CD14-positive monocyte (primary cell): ENCODE results near the gene CAMTA1. TPM values are rescaled to one million over a fixed set of nuclear protein-coding genes. Genes with fewer than 3 reads are reported as not detected.

Source experiments
- DNase-seq, 3 donors: peaks; one replicate each; pipeline ENCODE4 v3.0.0-alpha.2; 2011 to 2022
- H2AFZ ChIP-seq: 2 replicates; pipeline ENCODE4 v1.6.0; 2012; ENCODE audit warnings: mild to moderate bottlenecking, low read depth, low read length, inconsistent platforms; ENCODE audit not compliant: insufficient read depth, poor library complexity, severe bottlenecking
- H3K27ac ChIP-seq, 2 donors: 1 replicate in 1 of 2; 2 replicates in 1 of 2; pipeline ENCODE4 v1.5.1; 2012 to 2013; ENCODE audit warnings: low read length in 2 of 2, control low read depth in 1 of 2, inconsistent platforms in 1 of 2, low read depth in 1 of 2, mild to moderate bottlenecking in 1 of 2
- H3K27me3 ChIP-seq, 2 donors: one replicate each; pipeline versions ENCODE4 v1.6.0 to v1.6.1; 2011 to 2013; ENCODE audit warnings: low read length in 2 of 2; ENCODE audit not compliant: control insufficient read depth in 2 of 2, insufficient read depth in 2 of 2
- H3K36me3 ChIP-seq, 2 donors: replicated peaks in 1 of 2; 1 replicate in 1 of 2; 2 replicates in 1 of 2; pipeline versions ENCODE4 v1.5.1 to v1.6.1; 2012 to 2013; ENCODE audit warnings: low read length in 2 of 2, control low read depth in 1 of 2, inconsistent platforms in 1 of 2, mild to moderate bottlenecking in 1 of 2; ENCODE audit not compliant: insufficient read depth in 2 of 2, control insufficient read depth in 1 of 2
- H3K4me1 ChIP-seq, 2 donors: 1 replicate in 1 of 2; 2 replicates in 1 of 2; pipeline versions ENCODE4 v1.5.1 to v1.6.1; 2012 to 2013; ENCODE audit warnings: low read length in 2 of 2, control low read depth in 1 of 2, inconsistent platforms in 1 of 2, mild to moderate bottlenecking in 1 of 2, moderate library complexity in 1 of 2; ENCODE audit not compliant: insufficient read depth in 2 of 2, control insufficient read depth in 1 of 2
- H3K4me2 ChIP-seq: replicated peaks from 2 replicates; pipeline ENCODE3; 2012; ENCODE audit warnings: low read length, moderate library complexity, mild to moderate bottlenecking; ENCODE audit not compliant: poor library complexity, severe bottlenecking; ENCODE audit errors: extremely low read depth
- H3K4me3 ChIP-seq, 3 experiments: fragments of 200-600 bp in 1 of 3; sonication (generic) in 1 of 3; replicated peaks in 1 of 3; 1 replicate in 2 of 3; 2 replicates in 1 of 3; pipeline ENCODE4 v1.5.1; 2011 to 2013; ENCODE audit warnings: low read length in 3 of 3, mild to moderate bottlenecking in 3 of 3, control low read depth in 2 of 3, low read depth in 2 of 3, inconsistent platforms in 1 of 3, moderate library complexity in 1 of 3
- H3K79me2 ChIP-seq: 2 replicates; pipeline ENCODE4 v1.6.0; 2012; ENCODE audit warnings: mild to moderate bottlenecking, control low read depth, inconsistent platforms, low read length, moderate library complexity; ENCODE audit not compliant: insufficient read depth
- H3K9ac ChIP-seq: 2 replicates; pipeline ENCODE4 v1.6.0; 2017; ENCODE audit warnings: low read length, mild to moderate bottlenecking; ENCODE audit not compliant: insufficient read depth, poor library complexity, severe bottlenecking
- H3K9me3 ChIP-seq, 2 donors: replicated peaks in 1 of 2; 1 replicate in 1 of 2; 2 replicates in 1 of 2; pipeline versions ENCODE4 v1.5.1 to v1.6.1; 2012 to 2013; ENCODE audit warnings: low read length in 2 of 2, control low read depth in 1 of 2; ENCODE audit not compliant: control insufficient read depth in 1 of 2, insufficient read depth in 1 of 2
- H4K20me1 ChIP-seq: 2 replicates; pipeline ENCODE4 v1.6.0; 2012; ENCODE audit warnings: mild to moderate bottlenecking, low read length, control low read depth, moderate library complexity; ENCODE audit not compliant: insufficient read depth
- H3K27ac Mint-ChIP-seq, 7 donors: one replicate each; pipeline ENCODE4 v1.8.0; 2020; ENCODE audit warnings: mild to moderate bottlenecking in 7 of 7, mixed read lengths in 7 of 7, moderate library complexity in 6 of 7, inconsistent platforms in 2 of 7
- H3K27me3 Mint-ChIP-seq, 3 donors: one replicate each; pipeline ENCODE4 v1.8.0; 2021 to 2022; ENCODE audit warnings: low read depth in 3 of 3, mild to moderate bottlenecking in 3 of 3, mixed read lengths in 3 of 3, moderate library complexity in 3 of 3, inconsistent platforms in 1 of 3
- H3K36me3 Mint-ChIP-seq, 2 donors: one replicate each; pipeline ENCODE4 v1.8.0; 2020; ENCODE audit warnings: mixed read lengths in 2 of 2, inconsistent platforms in 1 of 2, mild to moderate bottlenecking in 1 of 2
- H3K4me1 Mint-ChIP-seq: one replicate; pipeline ENCODE4 v1.8.0; 2020; ENCODE audit warnings: mild to moderate bottlenecking, mixed read lengths
- H3K4me3 Mint-ChIP-seq, 2 donors: one replicate each; pipeline ENCODE4 v1.8.0; 2020; ENCODE audit warnings: mild to moderate bottlenecking in 2 of 2, mixed read lengths in 2 of 2, moderate library complexity in 1 of 2
- H3K9me3 Mint-ChIP-seq, 7 donors: one replicate each; pipeline ENCODE4 v1.8.0; 2020 to 2022; ENCODE audit warnings: mixed read lengths in 7 of 7, mild to moderate bottlenecking in 6 of 7, moderate library complexity in 6 of 7, inconsistent platforms in 2 of 7
- CTCF ChIP-seq: fragments of 200-600 bp; IDR thresholded peaks from one replicate; pipeline ENCODE4 v1.8.0; 2022; ENCODE audit warnings: antibody characterized with exemption, mild to moderate bottlenecking
- WGBS: methylation state at CpG from one replicate; pipeline ENCODE4 v1.1.5; 2013; ENCODE audit warnings: missing lambda C conversion rate; ENCODE audit not compliant: insufficient coverage; 5-methylcytosine and 5-hydroxymethylcytosine counted together
- intact Hi-C, 2 donors: fragments of 100-400 bp; cut with micrococcal nuclease; formaldehyde crosslinking; loops; one replicate each; pipeline versions ENCODE4 v1.15.0 to v1.15.1; 2023
- polyA plus RNA-seq, 3 donors: library from polyadenylated mRNA; depleted of rRNA in 1 of 3; unstranded in 2 of 3; stranded (reverse) in 1 of 3; fragments of 300-500 nt in 2 of 3; fragments of >200 nt in 1 of 3; fragmentation: Illumina TruSeq in 2 of 3; gene quantifications; 1 replicate in 2 of 3; 2 replicates in 1 of 3; pipeline ENCODE4 v1.2.3, GENCODE V29; 2012 to 2021

The CAMTA1 gene
- polyA plus RNA-seq, 3 donors: 52.0 to 89.6 (median 78.3) TPM

- Mint-ChIP-seq H3K4me3 (no peak overlapping the region), H3K27ac (no peak overlapping the region)
Observed at GRCh38 chr1:7567376-7567775, 782.1 kb downstream of the CAMTA1 start.

GRCh38 chr1:7568053-7568452 lies 782.8 kb downstream of the CAMTA1 start:
- Histone ChIP-seq H2AFZ (no peak overlapping the region), H3K79me2 (no peaks in the 10 kb centered on the region), H3K27ac (no peak overlapping the region), H3K9me3 (no peaks in the 10 kb centered on the region), H3K4me3 (no peak overlapping the region), H4K20me1 (no peaks in the 10 kb centered on the region), H3K4me1 (no peaks in the 10 kb centered on the region), H3K9ac (no peak overlapping the region), H3K27me3 (no peaks in the 10 kb centered on the region), H3K36me3 (no peaks in the 10 kb centered on the region), H3K4me2 (no peak overlapping the region)
- whole genome bisulfite sequencing: 86% methylated on average over 4 of the region's 4 CpGs
- no peaks in the 10 kb centered on the region for H3K9me3 Mint-ChIP-seq
- intact Hi-C loops: no loop called here
- H3K36me3 Mint-ChIP-seq: no peaks in the 10 kb centered on the region
- H3K4me3 Mint-ChIP-seq: no peak overlapping the region
- peaks cover 0 to 2% (median 0%) of the 10 kb centered on the region in 3 donors for H3K27me3 Mint-ChIP-seq
- no peak for DNase-seq
- no peak overlapping the region for H3K27ac Mint-ChIP-seq
- no peaks in the 10 kb centered on the region for H3K4me1 Mint-ChIP-seq
- no peak for TF ChIP-seq CTCF

More at GRCh38 chr1:7567376-7567775, 782.1 kb downstream of the CAMTA1 start:
- no peak overlapping the region for H3K27ac ChIP-seq
- no peaks in the 10 kb centered on the region for H3K4me1 ChIP-seq
- H4K20me1 ChIP-seq: no peaks in the 10 kb centered on the region
- no peak overlapping the region for H3K4me2 ChIP-seq
- 96% methylated on average over 3 of the region's 3 CpGs for WGBS
- no peak overlapping the region for H3K4me3 ChIP-seq
- H3K9ac ChIP-seq: no peak overlapping the region
- Mint-ChIP-seq H3K4me1 (no peaks in the 10 kb centered on the region), H3K9me3 (no peaks in the 10 kb centered on the region), H3K27me3 (peaks cover 0 to 2% (median 0%) of the 10 kb centered on the region in 3 donors), H3K36me3 (no peaks in the 10 kb centered on the region)
- H3K79me2 ChIP-seq: no peaks in the 10 kb centered on the region
- H3K27me3 ChIP-seq: no peaks in the 10 kb centered on the region
- no peaks in the 10 kb centered on the region for H3K36me3 ChIP-seq
- no peak overlapping the region for H2AFZ ChIP-seq
- no peak for DNase-seq
- no peak for TF ChIP-seq CTCF
- intact Hi-C loops: no loop called here
- H3K9me3 ChIP-seq: no peaks in the 10 kb centered on the region
